Tibial nerve (tissue), 4 donors: ENCODE results near the gene KLHL35.

ENCODE experiments used
- CTCF ChIP-seq, 5 experiments: fragments of 200-600 bp in 3 of 5; fragments of 450-650 bp in 2 of 5; sonication (generic) in 3 of 5; IDR thresholded peaks; one replicate each; pipeline ENCODE4 v1.5.1; 2016 to 2019; ENCODE audit warnings: antibody characterized with exemption in 5 of 5, mild to moderate bottlenecking in 3 of 5, moderate library complexity in 2 of 5
- EP300 ChIP-seq, 2 donors: sonication (generic); formaldehyde crosslinking; IDR thresholded peaks; one replicate each; pipeline ENCODE4 v1.6.1; 2017; ENCODE audit warnings: antibody characterized with exemption in 2 of 2, mild to moderate bottlenecking in 1 of 2
- POLR2A ChIP-seq, 2 donors: fragments of 450-650 bp; IDR thresholded peaks; one replicate each; pipeline ENCODE4 v1.6.1; 2017; ENCODE audit warnings: antibody characterized with exemption in 2 of 2, mild to moderate bottlenecking in 2 of 2, moderate library complexity in 2 of 2

GRCh38 chr11:75402002-75402773, 30.8 kb downstream of the KLHL35 start:
- TF ChIP-seq CTCF (IDR thresholded peaks at IDR 0.05) (no peak), POLR2A (IDR thresholded peaks at IDR 0.05) (no peak), EP300 (IDR thresholded peaks at IDR 0.05) (no peak)
